OCI-LY3 (cell line): Measurements from ENCODE around the gene CXXC5.

Experiments
- EZH2phosphoT487 ChIP-seq: fragments of 200-600 bp; shearing (Covaris generic); IDR thresholded peaks from 2 replicates; pipeline ENCODE4 v1.6.1; 2018; ENCODE audit warnings: antibody characterized with exemption, mixed run types, low read depth
- TF ChIP-seq, protein P1 (sequence below): fragments of 200-600, 300-600 bp; sonication (generic); IDR thresholded peaks from 2 replicates; pipeline ENCODE4 v1.5.1; 2014; ENCODE audit warnings: antibody characterized with exemption, low read length, low read depth

DNA sequence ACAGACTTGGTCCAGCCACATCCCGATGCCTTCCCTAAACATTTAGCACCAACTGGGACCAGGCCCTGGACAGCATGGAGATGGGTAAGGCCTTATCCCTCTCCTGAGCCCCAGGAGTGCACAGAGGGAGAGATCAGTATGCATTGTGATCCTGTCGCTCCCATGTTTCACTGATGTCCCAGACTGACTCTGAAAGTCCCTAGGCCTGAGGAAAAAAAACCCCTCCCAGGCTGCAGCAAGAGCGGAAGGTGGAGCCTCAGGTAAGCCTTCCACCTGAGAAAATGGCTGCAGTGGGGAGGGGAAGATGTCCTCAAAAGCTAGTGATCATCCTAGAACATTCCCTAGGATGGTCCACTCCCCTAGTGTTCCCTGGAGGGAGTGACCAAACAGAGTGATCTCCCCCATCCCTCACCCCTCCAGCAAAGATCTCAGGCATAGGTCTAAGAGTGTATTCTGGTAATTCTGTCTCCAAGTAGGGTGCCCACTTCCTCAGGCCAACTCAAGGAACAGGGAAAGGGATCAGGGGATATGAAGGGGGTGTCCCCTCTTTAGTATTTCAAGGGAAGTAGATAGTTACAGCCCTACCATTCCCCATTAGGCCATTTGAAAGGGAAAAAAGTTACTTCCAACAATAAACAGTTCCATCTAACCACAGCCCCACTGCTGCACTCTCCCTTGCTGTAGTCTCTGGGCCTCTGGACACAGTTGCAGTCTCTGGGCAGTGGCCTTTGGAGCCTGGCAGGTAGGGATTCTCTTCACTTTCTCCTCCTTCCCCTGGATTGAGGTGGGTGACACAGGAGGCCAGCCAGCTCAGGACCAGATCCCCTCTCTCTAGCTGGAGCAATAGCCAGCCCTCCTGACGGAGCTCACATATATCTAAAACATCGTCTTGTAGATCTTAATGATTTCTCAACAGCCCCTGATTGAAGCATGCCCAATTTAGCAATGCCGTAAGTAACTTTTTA is 6.8 kb upstream of the CXXC5 start:
- TF ChIP-seq, protein P1, sequence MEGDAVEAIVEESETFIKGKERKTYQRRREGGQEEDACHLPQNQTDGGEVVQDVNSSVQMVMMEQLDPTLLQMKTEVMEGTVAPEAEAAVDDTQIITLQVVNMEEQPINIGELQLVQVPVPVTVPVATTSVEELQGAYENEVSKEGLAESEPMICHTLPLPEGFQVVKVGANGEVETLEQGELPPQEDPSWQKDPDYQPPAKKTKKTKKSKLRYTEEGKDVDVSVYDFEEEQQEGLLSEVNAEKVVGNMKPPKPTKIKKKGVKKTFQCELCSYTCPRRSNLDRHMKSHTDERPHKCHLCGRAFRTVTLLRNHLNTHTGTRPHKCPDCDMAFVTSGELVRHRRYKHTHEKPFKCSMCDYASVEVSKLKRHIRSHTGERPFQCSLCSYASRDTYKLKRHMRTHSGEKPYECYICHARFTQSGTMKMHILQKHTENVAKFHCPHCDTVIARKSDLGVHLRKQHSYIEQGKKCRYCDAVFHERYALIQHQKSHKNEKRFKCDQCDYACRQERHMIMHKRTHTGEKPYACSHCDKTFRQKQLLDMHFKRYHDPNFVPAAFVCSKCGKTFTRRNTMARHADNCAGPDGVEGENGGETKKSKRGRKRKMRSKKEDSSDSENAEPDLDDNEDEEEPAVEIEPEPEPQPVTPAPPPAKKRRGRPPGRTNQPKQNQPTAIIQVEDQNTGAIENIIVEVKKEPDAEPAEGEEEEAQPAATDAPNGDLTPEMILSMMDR: no peak
- TF ChIP-seq EZH2phosphoT487: no peak
